Panc1 (cell line): ENCODE data around the gene ITPR2. TPM values are rescaled to one million over a fixed set of nuclear protein-coding genes. Genes with fewer than 3 reads are reported as not detected.

Source experiments
- ATAC-seq: fragments of 200-7000 bp; cut with Tn5 transposase; 2 replicates; pipeline ENCODE4 v1.9.1; 2020; ENCODE audit warnings: mild to moderate bottlenecking, moderate library complexity
- BruUV-seq: library from RNA; stranded (reverse); fragments of 400-500 nt; replicated peaks from 2 replicates; lab custom pipeline; 2021; lab: Mats Ljungman, UMichigan
- CTCF ChIA-PET: fragments of 300-600 bp; sonication (Branson Sonifier 250); formaldehyde crosslinking; loops from one replicate; lab custom pipeline; 2022; ENCODE audit warnings: antibody characterized with exemption; lab: Charles Lee
- POLR2A ChIA-PET: fragments of 300-600 bp; sonication (Branson Sonifier 250); formaldehyde crosslinking; loops from one replicate; lab custom pipeline; 2022; ENCODE audit warnings: antibody characterized with exemption; lab: Charles Lee
- DNase-seq: peaks from one replicate; pipeline ENCODE4 v3.0.0-alpha.2; 2010; ENCODE audit warnings: low read depth, low spot score
- H3K27ac ChIP-seq: 2 replicates; pipeline ENCODE4 v1.5.1; 2011; ENCODE audit warnings: mild to moderate bottlenecking, low read length, inconsistent platforms
- H3K27me3 ChIP-seq: fragments of 200-500 bp; sonication (Bioruptor generic); 2 replicates; pipeline ENCODE4 v1.6.0; 2014; ENCODE audit warnings: low read length, inconsistent platforms; ENCODE audit not compliant: control insufficient read depth, insufficient read depth
- H3K36me3 ChIP-seq: fragments of 200-500 bp; sonication (Bioruptor generic); 2 replicates; pipeline ENCODE4 v1.5.1; 2014; ENCODE audit warnings: inconsistent platforms, mild to moderate bottlenecking, low read length, moderate library complexity; ENCODE audit not compliant: control insufficient read depth, insufficient read depth
- H3K4me1 ChIP-seq: 2 replicates; pipeline ENCODE4 v1.5.1; 2011; ENCODE audit warnings: inconsistent platforms, mild to moderate bottlenecking, low read length, moderate library complexity; ENCODE audit not compliant: control insufficient read depth, insufficient read depth
- H3K4me3 ChIP-seq, 2 experiments: 2 replicates each; pipeline ENCODE4 v1.5.1; 2011 to 2012; ENCODE audit warnings: low read depth in 2 of 2, low read length in 2 of 2, mild to moderate bottlenecking in 2 of 2, inconsistent platforms in 1 of 2, moderate library complexity in 1 of 2
- H3K9me3 ChIP-seq: fragments of 200-500 bp; sonication (Bioruptor generic); 2 replicates; pipeline ENCODE4 v1.5.1; 2014; ENCODE audit warnings: low read depth, mild to moderate bottlenecking, inconsistent platforms, low read length, moderate library complexity; ENCODE audit not compliant: control insufficient read depth, insufficient read depth
- POLR2AphosphoS5 ChIP-seq: IDR thresholded peaks from 2 replicates; pipeline ENCODE4 v1.6.1; 2012; ENCODE audit warnings: mild to moderate bottlenecking, low read depth, low read length, moderate library complexity
- SIN3A ChIP-seq: IDR thresholded peaks from 2 replicates; pipeline ENCODE4 v1.6.1; 2012; ENCODE audit warnings: low read depth, mild to moderate bottlenecking, low read length, moderate library complexity, borderline replicate concordance; ENCODE audit not compliant: insufficient read depth
- TCF7L2 ChIP-seq: IDR thresholded peaks from 2 replicates; pipeline ENCODE4 v1.6.1; 2011; ENCODE audit warnings: mild to moderate bottlenecking, low read depth, low read length, inconsistent platforms
- in situ Hi-C: cut with HindIII; loops from 2 replicates; pipeline ENCODE4 v1.10.0; 2016; ENCODE audit warnings: low sequenced_read_pairs, low pct_unique_long_range_greater_than_20kb
- intact Hi-C: fragments of 100-400 bp; cut with micrococcal nuclease; formaldehyde crosslinking; loops from one replicate; pipeline ENCODE4 v1.10.0; 2022; ENCODE audit not compliant: unreplicated experiment
- total RNA-seq: library from RNA; stranded (reverse); gene quantifications from one replicate; pipeline ENCODE4 v1.2.1, GENCODE V29; 2021; ENCODE audit not compliant: unreplicated experiment
- TF ChIP-seq, protein P1 (sequence below), 2 experiments: IDR thresholded peaks; 2 replicates each; pipeline ENCODE4 v1.6.1; 2011 to 2012; ENCODE audit warnings: low read depth in 2 of 2, control low read depth in 1 of 2, low read length in 1 of 2, mild to moderate bottlenecking in 1 of 2, moderate library complexity in 1 of 2; ENCODE audit not compliant: insufficient read depth in 1 of 2
- TF ChIP-seq, protein P2 (sequence below): fragments of 450-650 bp; IDR thresholded peaks from 2 replicates; pipeline ENCODE4 v1.5.1; 2017; ENCODE audit warnings: mild to moderate bottlenecking

Gene ITPR2
- total RNA-seq, 1 experiment from 2014 or later: 41.8 TPM

DNA sequence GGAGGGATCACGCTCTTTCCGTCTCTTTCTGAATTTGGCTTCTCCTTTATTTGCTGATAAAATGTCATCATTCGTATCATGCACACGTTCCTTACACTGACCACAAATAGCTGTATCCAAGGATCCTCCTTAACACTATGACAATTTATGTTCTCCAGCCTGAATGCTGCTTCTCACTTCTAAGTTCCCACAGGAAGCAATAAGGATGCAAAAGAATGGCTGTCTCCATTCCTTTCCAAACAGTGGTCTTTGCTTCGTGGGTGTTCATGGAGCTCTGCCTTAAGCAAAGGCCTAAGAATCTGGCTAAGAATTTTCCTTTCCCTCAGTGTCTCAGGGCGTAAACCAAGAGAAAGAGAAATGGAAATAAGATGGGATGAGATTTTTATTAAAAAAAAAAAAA is 200.2 kb downstream of the ITPR2 start:
- peaks cover 13% of the 10 kb centered on the region for H3K4me1 ChIP-seq

DNA sequence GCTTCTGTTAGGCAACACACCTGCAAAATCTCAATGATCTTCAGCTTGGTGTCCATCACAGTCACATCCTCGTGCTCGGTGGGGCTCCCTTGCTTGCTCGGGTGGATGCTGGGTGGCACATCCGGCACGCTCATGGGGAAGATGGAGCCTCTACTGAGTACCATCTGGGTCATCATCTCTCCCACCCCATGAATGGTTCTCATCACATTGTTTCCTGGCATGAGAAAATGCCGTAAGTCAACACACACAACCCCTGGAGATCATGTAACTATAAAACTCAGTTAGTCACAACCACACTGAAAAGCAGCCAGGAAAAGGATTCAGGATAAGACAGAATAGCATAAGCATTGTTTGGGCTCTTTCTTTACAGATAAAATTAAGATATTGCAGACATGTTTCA is 201.1 kb downstream of the ITPR2 start:
- Histone ChIP-seq H3K27me3 (no peaks in the 10 kb centered on the region), H3K9me3 (no peaks in the 10 kb centered on the region), H3K27ac (no peak overlapping the region), H3K4me1 (peaks cover 9% of the 10 kb centered on the region), H3K4me3 (no peak overlapping the region), H3K36me3 (no peaks in the 10 kb centered on the region)
- in situ Hi-C loops (no loop called here), intact Hi-C loops (no loop called here)
- no TSS peak for BruUV-seq
- DNase-seq: no peak
- CTCF ChIA-PET: no interaction called here
- no peak for ATAC-seq
- POLR2A ChIA-PET: no interaction called here
- TF ChIP-seq, protein P1, sequence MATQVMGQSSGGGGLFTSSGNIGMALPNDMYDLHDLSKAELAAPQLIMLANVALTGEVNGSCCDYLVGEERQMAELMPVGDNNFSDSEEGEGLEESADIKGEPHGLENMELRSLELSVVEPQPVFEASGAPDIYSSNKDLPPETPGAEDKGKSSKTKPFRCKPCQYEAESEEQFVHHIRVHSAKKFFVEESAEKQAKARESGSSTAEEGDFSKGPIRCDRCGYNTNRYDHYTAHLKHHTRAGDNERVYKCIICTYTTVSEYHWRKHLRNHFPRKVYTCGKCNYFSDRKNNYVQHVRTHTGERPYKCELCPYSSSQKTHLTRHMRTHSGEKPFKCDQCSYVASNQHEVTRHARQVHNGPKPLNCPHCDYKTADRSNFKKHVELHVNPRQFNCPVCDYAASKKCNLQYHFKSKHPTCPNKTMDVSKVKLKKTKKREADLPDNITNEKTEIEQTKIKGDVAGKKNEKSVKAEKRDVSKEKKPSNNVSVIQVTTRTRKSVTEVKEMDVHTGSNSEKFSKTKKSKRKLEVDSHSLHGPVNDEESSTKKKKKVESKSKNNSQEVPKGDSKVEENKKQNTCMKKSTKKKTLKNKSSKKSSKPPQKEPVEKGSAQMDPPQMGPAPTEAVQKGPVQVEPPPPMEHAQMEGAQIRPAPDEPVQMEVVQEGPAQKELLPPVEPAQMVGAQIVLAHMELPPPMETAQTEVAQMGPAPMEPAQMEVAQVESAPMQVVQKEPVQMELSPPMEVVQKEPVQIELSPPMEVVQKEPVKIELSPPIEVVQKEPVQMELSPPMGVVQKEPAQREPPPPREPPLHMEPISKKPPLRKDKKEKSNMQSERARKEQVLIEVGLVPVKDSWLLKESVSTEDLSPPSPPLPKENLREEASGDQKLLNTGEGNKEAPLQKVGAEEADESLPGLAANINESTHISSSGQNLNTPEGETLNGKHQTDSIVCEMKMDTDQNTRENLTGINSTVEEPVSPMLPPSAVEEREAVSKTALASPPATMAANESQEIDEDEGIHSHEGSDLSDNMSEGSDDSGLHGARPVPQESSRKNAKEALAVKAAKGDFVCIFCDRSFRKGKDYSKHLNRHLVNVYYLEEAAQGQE (IDR thresholded peaks at IDR 0.05; ENCODE audit: insufficient read depth in 1 of 2, low read depth in 2 of 2, low read length in 1 of 2): no peak
- TF ChIP-seq POLR2AphosphoS5: no peak
- no peak for TF ChIP-seq TCF7L2
- TF ChIP-seq, protein P2, sequence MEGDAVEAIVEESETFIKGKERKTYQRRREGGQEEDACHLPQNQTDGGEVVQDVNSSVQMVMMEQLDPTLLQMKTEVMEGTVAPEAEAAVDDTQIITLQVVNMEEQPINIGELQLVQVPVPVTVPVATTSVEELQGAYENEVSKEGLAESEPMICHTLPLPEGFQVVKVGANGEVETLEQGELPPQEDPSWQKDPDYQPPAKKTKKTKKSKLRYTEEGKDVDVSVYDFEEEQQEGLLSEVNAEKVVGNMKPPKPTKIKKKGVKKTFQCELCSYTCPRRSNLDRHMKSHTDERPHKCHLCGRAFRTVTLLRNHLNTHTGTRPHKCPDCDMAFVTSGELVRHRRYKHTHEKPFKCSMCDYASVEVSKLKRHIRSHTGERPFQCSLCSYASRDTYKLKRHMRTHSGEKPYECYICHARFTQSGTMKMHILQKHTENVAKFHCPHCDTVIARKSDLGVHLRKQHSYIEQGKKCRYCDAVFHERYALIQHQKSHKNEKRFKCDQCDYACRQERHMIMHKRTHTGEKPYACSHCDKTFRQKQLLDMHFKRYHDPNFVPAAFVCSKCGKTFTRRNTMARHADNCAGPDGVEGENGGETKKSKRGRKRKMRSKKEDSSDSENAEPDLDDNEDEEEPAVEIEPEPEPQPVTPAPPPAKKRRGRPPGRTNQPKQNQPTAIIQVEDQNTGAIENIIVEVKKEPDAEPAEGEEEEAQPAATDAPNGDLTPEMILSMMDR: no peak
- no peak for TF ChIP-seq SIN3A

More for the DNA sequence above, 200.2 kb downstream of the ITPR2 start:
- Histone ChIP-seq H3K9me3 (no peaks in the 10 kb centered on the region), H3K4me3 (no peak overlapping the region), H3K27ac (no peak overlapping the region), H3K27me3 (no peaks in the 10 kb centered on the region), H3K36me3 (no peaks in the 10 kb centered on the region)
- BruUV-seq: no TSS peak
- ATAC-seq: no peak
- CTCF ChIA-PET: interaction anchor here (0.5 kb wide), 1 partner anchor 8 kb away, joined by 3 read pairs; no protein-coding TSS in a partner anchor
- POLR2A ChIA-PET: interaction anchor here (0.6 to 0.7 kb wide), 2 partner anchors 1673 to 1701 kb away, joined by 4 to 7 read pairs; no protein-coding TSS in a partner anchor
- in situ Hi-C loops (no loop called here), intact Hi-C loops (no loop called here)
- DNase-seq: no peak
- no peak for TF ChIP-seq SIN3A
- TF ChIP-seq, protein P1 (IDR thresholded peaks at IDR 0.05; ENCODE audit: insufficient read depth in 1 of 2, low read depth in 2 of 2, low read length in 1 of 2): no peak
- TF ChIP-seq POLR2AphosphoS5: no peak
- TF ChIP-seq TCF7L2: no peak
- TF ChIP-seq, protein P2: no peak
